GM18951 (cell line): ENCODE results near the gene HOXA5.

Experiments used
- POLR2A ChIP-seq: IDR thresholded peaks from 4 replicates; pipeline ENCODE4 v1.6.1; 2011; ENCODE audit warnings: mild to moderate bottlenecking; ENCODE audit not compliant: insufficient read length, insufficient read depth; ENCODE audit errors: extremely low read depth
- in situ Hi-C: fragments of 300-500 bp; cut with MboI; formaldehyde crosslinking; loops from one replicate; pipeline ENCODE4 v1.12.0; 2022; ENCODE audit warnings: low sequenced_read_pairs, mixed read lengths, inconsistent platforms; ENCODE audit not compliant: unreplicated experiment

The HOXA5 gene

GRCh38 chr7:27185854-27186667 lies 42.6 kb upstream of the HOXA5 start:
- in situ Hi-C loops = no loop called here
- no peak for TF ChIP-seq POLR2A

- no peak for TF ChIP-seq POLR2A
- in situ Hi-C loops = no loop called here
These were observed 41.8 kb upstream of the HOXA5 start, which contains the start of gene HOXA11 for GRCh38 chr7:27185013-27185853. HOXA11 (minus strand) TSS chr7:27185232; CDS start chr7:27185144, 88 bp downstream.

GRCh38 chr7:27184337-27185012 lies 41.0 kb upstream of the HOXA5 start:
- TF ChIP-seq POLR2A = no peak
- in situ Hi-C loops = no loop called here

- in situ Hi-C loops = no loop called here
- no peak for TF ChIP-seq POLR2A
These were observed 40.3 kb upstream of the HOXA5 start for GRCh38 chr7:27183682-27184336.

- in situ Hi-C loops = no loop called here
- TF ChIP-seq POLR2A = no peak
These were observed 39.6 kb upstream of the HOXA5 start for GRCh38 chr7:27182861-27183681.

GRCh38 chr7:27182285-27182841 lies 38.9 kb upstream of the HOXA5 start:
- no peak for TF ChIP-seq POLR2A
- in situ Hi-C loops = no loop called here

- no peak for TF ChIP-seq POLR2A
- in situ Hi-C loops = no loop called here
These were observed 38.4 kb upstream of the HOXA5 start for GRCh38 chr7:27181795-27182275.

GRCh38 chr7:27180431-27181420 lies 37.2 kb upstream of the HOXA5 start:
- no peak for TF ChIP-seq POLR2A
- in situ Hi-C loops = no loop called here

- in situ Hi-C loops = loop anchor here (10.0 kb wide), 1 partner anchor 1325 kb away; no protein-coding TSS in a partner anchor
- no peak for TF ChIP-seq POLR2A
These were observed 36.3 kb upstream of the HOXA5 start for GRCh38 chr7:27179503-27180430.

- in situ Hi-C loops = loop anchor here (10.0 kb wide), 1 partner anchor 1324 kb away; no protein-coding TSS in a partner anchor
- no peak for TF ChIP-seq POLR2A
These were observed 35.5 kb upstream of the HOXA5 start for GRCh38 chr7:27179030-27179429.
